ENCODE measurements around the gene GDA. TPM values are rescaled to one million over a fixed set of nuclear protein-coding genes. Genes with fewer than 3 reads are reported as not detected.

The GDA gene
- under 1 TPM; 0.04 to 0.11 TPM for polyA plus RNA-seq

DNA sequence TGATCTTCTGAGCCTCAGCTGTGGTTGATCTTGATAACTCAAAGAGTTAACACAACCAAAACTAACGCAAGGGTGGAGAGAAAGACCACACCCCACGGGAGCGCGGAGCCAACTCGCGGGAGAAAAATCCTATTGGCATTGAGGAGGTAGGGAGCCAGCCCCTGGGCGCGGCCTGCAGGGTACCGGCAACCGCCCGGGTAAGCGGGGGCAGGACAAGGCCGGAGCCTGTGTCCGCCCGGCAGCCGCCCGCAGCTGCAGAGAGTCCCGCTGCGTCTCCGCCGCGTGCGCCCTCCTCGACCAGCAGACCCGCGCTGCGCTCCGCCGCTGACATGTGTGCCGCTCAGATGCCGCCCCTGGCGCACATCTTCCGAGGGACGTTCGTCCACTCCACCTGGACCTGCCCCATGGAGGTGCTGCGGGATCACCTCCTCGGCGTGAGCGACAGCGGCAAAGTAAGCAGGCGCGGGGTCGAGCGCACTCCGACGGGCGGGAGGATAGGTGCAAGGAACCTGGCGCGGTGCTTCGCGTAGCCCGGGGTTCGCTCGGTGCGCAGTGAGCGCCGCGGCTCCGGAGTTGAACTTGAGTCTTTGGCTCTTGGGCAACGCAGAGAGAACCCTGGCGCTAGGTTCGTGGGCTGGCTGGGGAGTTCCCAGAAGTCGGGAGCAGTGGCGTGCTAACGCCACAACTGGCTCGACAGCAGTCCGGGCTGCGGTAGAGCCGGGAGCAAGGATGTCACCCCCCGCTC is at the start of gene GDA:
GDA (plus strand) TSS at position 210 of the 745 bp plus-strand sequence; CDS start at position 330, 120 bp downstream.
- Histone ChIP-seq H3K4me3 (ENCODE audit: low read depth in 1 of 2, low read length in 2 of 2) (peak within 1 kb of the TSS; percentile 24 to 32), H3K27ac (ENCODE audit: low read depth in 2 of 2, low read length in 1 of 2) (no peak within 1 kb of the TSS), H3K4me1 (ENCODE audit: control insufficient read depth in 2 of 2, insufficient read depth in 2 of 2, low read length in 1 of 2) (peaks cover 6 to 7% of the 10 kb centered on the region in 2 donors), H3K36me3 (ENCODE audit: control insufficient read depth in 2 of 2, insufficient read depth in 2 of 2, low read length in 1 of 2) (no peaks in the 10 kb centered on the region), H3K9me3 (ENCODE audit: control insufficient read depth in 2 of 2, insufficient read depth in 1 of 2, low read depth in 1 of 2, low read length in 1 of 2) (no peaks in the 10 kb centered on the region), H3K27me3 (ENCODE audit: control insufficient read depth in 1 of 2, insufficient read depth in 2 of 2, low read length in 2 of 2) (peaks cover 0 to 3% of the 10 kb centered on the region in 2 donors)
- WGBS, 2 donors = 2 to 3% methylated on average over 58 to 70 of the region's 70 CpGs

DNA sequence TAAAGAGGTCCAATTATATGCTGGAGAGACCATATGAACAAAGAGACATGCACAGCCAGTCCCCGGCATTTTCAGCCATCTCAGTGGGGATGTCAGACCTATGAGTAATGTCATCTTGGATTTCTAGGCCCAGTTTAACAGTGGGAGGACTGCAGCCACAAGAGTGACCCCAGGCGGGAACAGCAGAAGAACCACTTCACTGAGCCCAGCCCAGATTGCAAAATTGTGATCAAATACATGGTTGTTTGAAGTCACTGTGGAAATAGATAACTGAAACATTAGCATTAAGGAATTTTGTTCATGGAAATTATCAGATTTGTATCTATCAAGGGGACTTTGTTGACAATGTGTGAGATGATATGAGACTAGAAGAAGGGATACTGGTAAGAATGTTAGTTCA is 46.7 kb upstream of the GDA start:
- Histone ChIP-seq H3K27me3 (ENCODE audit: control insufficient read depth in 1 of 2, insufficient read depth in 2 of 2, low read length in 2 of 2) (no peaks in the 10 kb centered on the region), H3K27ac (ENCODE audit: low read depth in 2 of 2, low read length in 1 of 2) (no peak overlapping the region), H3K4me1 (ENCODE audit: control insufficient read depth in 2 of 2, insufficient read depth in 2 of 2, low read length in 1 of 2) (no peaks in the 10 kb centered on the region), H3K36me3 (ENCODE audit: control insufficient read depth in 2 of 2, insufficient read depth in 2 of 2, low read length in 1 of 2) (no peaks in the 10 kb centered on the region), H3K4me3 (ENCODE audit: low read depth in 1 of 2, low read length in 2 of 2) (no peak overlapping the region), H3K9me3 (ENCODE audit: control insufficient read depth in 2 of 2, insufficient read depth in 1 of 2, low read depth in 1 of 2, low read length in 1 of 2) (no peaks in the 10 kb centered on the region)
- 84 to 89% methylated on average over 2 of the region's 2 CpGs for WGBS, 2 donors

DNA sequence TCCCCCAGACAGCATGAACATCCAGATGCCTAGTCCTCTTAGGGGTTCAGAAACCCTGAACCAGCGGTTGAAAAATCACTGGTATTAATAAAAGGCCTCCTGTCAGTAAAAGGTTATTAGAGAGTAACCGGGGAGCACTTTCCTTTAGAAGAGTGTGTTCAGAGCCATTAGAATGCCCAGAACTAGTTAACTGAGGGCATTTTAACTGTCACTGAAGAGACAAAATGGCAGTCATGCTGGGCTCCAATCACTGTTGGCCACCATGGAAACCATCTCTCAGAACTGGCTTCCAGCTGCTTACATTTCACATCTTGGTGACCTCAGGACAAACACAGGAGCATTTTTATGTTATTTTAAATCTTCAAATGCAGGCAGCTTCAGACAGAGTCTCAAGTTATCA is 36.2 kb upstream of the GDA start:
- Histone ChIP-seq H3K4me3 (ENCODE audit: low read depth in 1 of 2, low read length in 2 of 2) (no peak overlapping the region), H3K27me3 (ENCODE audit: control insufficient read depth in 1 of 2, insufficient read depth in 2 of 2, low read length in 2 of 2) (no peaks in the 10 kb centered on the region), H3K36me3 (ENCODE audit: control insufficient read depth in 2 of 2, insufficient read depth in 2 of 2, low read length in 1 of 2) (no peaks in the 10 kb centered on the region), H3K4me1 (ENCODE audit: control insufficient read depth in 2 of 2, insufficient read depth in 2 of 2, low read length in 1 of 2) (no peaks in the 10 kb centered on the region), H3K27ac (ENCODE audit: low read depth in 2 of 2, low read length in 1 of 2) (no peak overlapping the region), H3K9me3 (ENCODE audit: control insufficient read depth in 2 of 2, insufficient read depth in 1 of 2, low read depth in 1 of 2, low read length in 1 of 2) (no peaks in the 10 kb centered on the region)
- WGBS, 2 donors = 86 to 89% methylated on average over 2 of the region's 2 CpGs

DNA sequence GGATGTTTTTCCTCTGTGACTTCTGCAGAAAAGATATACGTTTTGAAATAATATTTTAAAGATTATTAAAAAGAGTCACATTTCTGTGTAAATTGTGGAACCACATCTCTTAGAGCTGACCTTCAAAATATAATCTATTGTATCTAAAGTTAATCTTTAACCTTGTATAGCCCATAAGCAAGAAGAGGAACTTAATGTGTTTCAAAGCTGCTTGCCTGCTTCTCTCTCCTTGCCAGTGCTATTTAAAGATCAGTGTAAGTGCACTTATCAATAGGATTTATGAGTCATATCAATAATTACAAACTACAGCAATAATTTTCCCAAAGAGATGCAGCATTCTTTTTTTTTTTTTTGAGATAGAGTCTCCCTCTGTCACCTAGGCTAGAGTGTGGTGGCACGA is 29.4 kb upstream of the GDA start:
- H3K27ac ChIP-seq (ENCODE audit: low read depth in 2 of 2, low read length in 1 of 2) = no peak overlapping the region
- no peaks in the 10 kb centered on the region for H3K27me3 ChIP-seq (ENCODE audit: control insufficient read depth in 1 of 2, insufficient read depth in 2 of 2, low read length in 2 of 2)
- no peak overlapping the region for H3K4me3 ChIP-seq (ENCODE audit: low read depth in 1 of 2, low read length in 2 of 2)
- no peaks in the 10 kb centered on the region for H3K4me1 ChIP-seq (ENCODE audit: control insufficient read depth in 2 of 2, insufficient read depth in 2 of 2, low read length in 1 of 2)
- WGBS, 2 donors = 47 to 62% methylated on average over 2 of the region's 2 CpGs
- no peaks in the 10 kb centered on the region for H3K36me3 ChIP-seq (ENCODE audit: control insufficient read depth in 2 of 2, insufficient read depth in 2 of 2, low read length in 1 of 2)
- H3K9me3 ChIP-seq (ENCODE audit: control insufficient read depth in 2 of 2, insufficient read depth in 1 of 2, low read depth in 1 of 2, low read length in 1 of 2) = no peaks in the 10 kb centered on the region

DNA sequence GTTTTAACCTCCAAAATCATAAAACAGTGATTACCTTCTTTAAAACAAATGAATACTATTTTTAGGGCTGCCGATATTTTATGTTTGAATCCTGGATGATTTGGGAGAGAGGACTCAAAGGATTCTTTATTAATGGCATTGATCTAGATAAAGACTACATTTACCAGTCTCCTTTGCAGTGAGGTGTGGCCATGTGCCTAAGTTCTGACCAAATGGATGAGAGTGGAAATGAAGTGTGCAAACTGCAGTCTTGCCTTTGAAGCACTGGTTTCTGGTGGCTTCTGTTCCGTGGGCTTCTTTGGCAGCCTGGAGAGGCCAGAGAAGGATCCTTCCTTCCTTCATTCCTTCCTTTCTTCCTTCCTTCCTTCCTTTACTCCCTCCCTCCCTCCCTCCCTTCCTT is 24.3 kb upstream of the GDA start:
- 62 to 83% methylated on average over 2 of the region's 2 CpGs for WGBS, 2 donors
- no peak overlapping the region for H3K4me3 ChIP-seq (ENCODE audit: low read depth in 1 of 2, low read length in 2 of 2)
- no peaks in the 10 kb centered on the region for H3K36me3 ChIP-seq (ENCODE audit: control insufficient read depth in 2 of 2, insufficient read depth in 2 of 2, low read length in 1 of 2)
- H3K27me3 ChIP-seq (ENCODE audit: control insufficient read depth in 1 of 2, insufficient read depth in 2 of 2, low read length in 2 of 2) = peaks cover 0 to 2% of the 10 kb centered on the region in 2 donors
- no peaks in the 10 kb centered on the region for H3K9me3 ChIP-seq (ENCODE audit: control insufficient read depth in 2 of 2, insufficient read depth in 1 of 2, low read depth in 1 of 2, low read length in 1 of 2)
- H3K27ac ChIP-seq (ENCODE audit: low read depth in 2 of 2, low read length in 1 of 2) = no peak overlapping the region
- H3K4me1 ChIP-seq (ENCODE audit: control insufficient read depth in 2 of 2, insufficient read depth in 2 of 2, low read length in 1 of 2) = no peaks in the 10 kb centered on the region

DNA sequence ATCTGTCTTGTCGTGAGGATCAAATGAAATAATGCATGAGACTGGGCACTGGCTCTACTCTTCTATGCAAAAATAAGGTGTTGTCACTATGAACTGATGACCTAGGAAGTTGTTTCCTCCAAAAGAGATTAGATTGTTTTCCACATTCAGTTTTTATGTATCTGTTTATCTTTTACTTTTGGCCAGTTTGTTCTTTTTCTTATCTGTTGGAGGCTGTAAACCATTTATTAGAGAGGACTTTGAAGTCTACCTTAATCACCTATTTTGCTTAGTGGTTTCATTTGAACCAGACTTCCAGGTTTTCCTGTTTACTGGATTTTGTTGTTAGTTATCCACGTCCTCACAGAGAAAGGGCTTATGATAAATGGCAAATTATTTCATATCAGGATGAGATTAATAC is 21.5 kb upstream of the GDA start:
- Histone ChIP-seq H3K36me3 (ENCODE audit: control insufficient read depth in 2 of 2, insufficient read depth in 2 of 2, low read length in 1 of 2) (no peaks in the 10 kb centered on the region), H3K4me3 (ENCODE audit: low read depth in 1 of 2, low read length in 2 of 2) (no peak overlapping the region), H3K27me3 (ENCODE audit: control insufficient read depth in 1 of 2, insufficient read depth in 2 of 2, low read length in 2 of 2) (peaks cover 0 to 2% of the 10 kb centered on the region in 2 donors), H3K27ac (ENCODE audit: low read depth in 2 of 2, low read length in 1 of 2) (no peak overlapping the region), H3K9me3 (ENCODE audit: control insufficient read depth in 2 of 2, insufficient read depth in 1 of 2, low read depth in 1 of 2, low read length in 1 of 2) (no peaks in the 10 kb centered on the region), H3K4me1 (ENCODE audit: control insufficient read depth in 2 of 2, insufficient read depth in 2 of 2, low read length in 1 of 2) (no peaks in the 10 kb centered on the region)
- 31 to 35% methylated on average over 2 of the region's 2 CpGs for WGBS, 2 donors

DNA sequence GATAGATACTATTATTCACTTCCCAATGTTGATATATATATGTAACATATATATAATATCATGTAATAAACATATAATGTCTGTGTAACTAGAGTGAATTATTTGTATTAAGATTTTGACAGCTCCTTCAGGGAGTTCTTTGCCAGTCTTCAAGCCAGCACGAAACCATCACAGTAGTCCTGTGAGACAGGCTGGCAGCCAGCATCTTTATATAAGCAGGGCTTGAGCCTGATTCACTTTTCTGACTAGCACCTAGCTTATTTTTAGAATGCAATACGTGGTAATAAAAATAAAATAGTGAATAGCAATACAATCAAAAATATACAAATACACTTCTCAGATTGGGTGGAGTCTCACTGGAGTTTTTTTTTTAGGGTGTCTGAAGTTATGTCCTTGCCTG is 20.7 kb upstream of the GDA start:
- 39 to 45% methylated on average over 2 of the region's 2 CpGs for WGBS, 2 donors

DNA sequence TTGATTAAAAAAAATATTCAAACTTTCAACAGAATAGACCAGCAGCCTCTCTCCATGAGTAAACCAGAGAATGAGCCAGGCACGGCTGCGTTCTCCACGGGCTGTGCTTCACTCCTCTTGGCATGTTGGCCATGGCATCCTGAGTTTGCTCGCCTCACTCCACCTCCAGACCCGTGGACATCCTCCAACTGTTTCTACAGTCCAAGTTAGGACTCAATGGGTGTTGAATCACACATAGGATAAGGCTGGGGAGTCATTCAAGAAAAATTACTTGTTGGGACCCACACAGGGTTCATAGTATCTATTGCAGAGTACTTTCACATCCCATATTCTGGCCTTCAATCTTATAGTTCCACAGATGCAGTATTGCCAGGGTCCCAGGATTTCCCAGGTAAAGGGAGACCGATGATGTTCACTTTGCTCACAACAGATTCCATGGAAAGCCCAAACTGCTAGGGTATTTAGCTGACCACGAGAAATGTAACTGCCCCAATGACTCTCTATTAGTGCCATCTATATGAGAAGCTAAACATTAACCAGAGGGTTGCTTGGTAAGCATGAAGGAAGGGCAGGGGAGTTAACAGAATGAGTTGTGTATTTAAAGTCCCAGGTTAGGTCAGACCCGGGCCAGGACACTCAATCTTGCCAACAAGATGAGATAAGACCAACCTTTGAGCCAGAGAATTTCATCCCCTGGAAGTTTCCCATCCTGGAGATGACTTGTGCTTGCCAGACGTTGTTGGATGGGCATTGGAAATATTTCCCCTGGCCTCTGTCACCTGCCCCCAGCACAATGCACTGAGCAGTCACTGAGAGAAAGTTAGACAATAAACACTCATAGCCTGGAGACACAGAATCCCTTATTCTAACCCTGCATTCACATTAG is 19.7 kb upstream of the GDA start:
- no peaks in the 10 kb centered on the region for H3K9me3 ChIP-seq (ENCODE audit: control insufficient read depth in 2 of 2, insufficient read depth in 1 of 2, low read depth in 1 of 2, low read length in 1 of 2)
- no peak overlapping the region for H3K27ac ChIP-seq (ENCODE audit: low read depth in 2 of 2, low read length in 1 of 2)
- 52 to 55% methylated on average over 9 of the region's 9 CpGs for WGBS, 2 donors
- H3K4me3 ChIP-seq (ENCODE audit: low read depth in 1 of 2, low read length in 2 of 2) = no peak overlapping the region
- H3K27me3 ChIP-seq (ENCODE audit: control insufficient read depth in 1 of 2, insufficient read depth in 2 of 2, low read length in 2 of 2) = peaks cover 0 to 2% of the 10 kb centered on the region in 2 donors
- no peaks in the 10 kb centered on the region for H3K4me1 ChIP-seq (ENCODE audit: control insufficient read depth in 2 of 2, insufficient read depth in 2 of 2, low read length in 1 of 2)
- no peaks in the 10 kb centered on the region for H3K36me3 ChIP-seq (ENCODE audit: control insufficient read depth in 2 of 2, insufficient read depth in 2 of 2, low read length in 1 of 2)

More for the DNA sequence above, 20.7 kb upstream of the GDA start:
- Histone ChIP-seq H3K27me3 (ENCODE audit: control insufficient read depth in 1 of 2, insufficient read depth in 2 of 2, low read length in 2 of 2) (peaks cover 0 to 2% of the 10 kb centered on the region in 2 donors), H3K27ac (ENCODE audit: low read depth in 2 of 2, low read length in 1 of 2) (no peak overlapping the region), H3K4me1 (ENCODE audit: control insufficient read depth in 2 of 2, insufficient read depth in 2 of 2, low read length in 1 of 2) (no peaks in the 10 kb centered on the region), H3K36me3 (ENCODE audit: control insufficient read depth in 2 of 2, insufficient read depth in 2 of 2, low read length in 1 of 2) (no peaks in the 10 kb centered on the region), H3K4me3 (ENCODE audit: low read depth in 1 of 2, low read length in 2 of 2) (no peak overlapping the region), H3K9me3 (ENCODE audit: control insufficient read depth in 2 of 2, insufficient read depth in 1 of 2, low read depth in 1 of 2, low read length in 1 of 2) (no peaks in the 10 kb centered on the region)

DNA sequence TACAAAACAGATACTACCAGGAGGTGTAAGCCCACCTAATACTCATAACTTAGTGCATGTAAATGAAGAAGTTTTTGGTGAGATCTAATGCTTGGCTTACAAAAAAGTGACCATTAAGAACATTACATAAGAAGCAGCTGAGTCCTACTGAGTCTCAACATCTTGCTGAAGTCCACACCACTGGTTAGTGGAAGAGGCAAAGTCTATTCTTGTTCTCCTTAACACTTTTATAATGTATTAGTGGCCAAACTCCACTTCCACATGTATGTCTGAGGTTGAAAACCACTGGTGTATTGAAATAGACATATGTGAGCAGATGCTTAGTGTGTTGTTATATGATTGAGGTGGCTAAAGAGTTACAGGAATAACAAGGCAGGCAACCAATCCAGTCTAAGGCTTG is 18.9 kb upstream of the GDA start:
- Histone ChIP-seq H3K27me3 (ENCODE audit: control insufficient read depth in 1 of 2, insufficient read depth in 2 of 2, low read length in 2 of 2) (peaks cover 0 to 2% of the 10 kb centered on the region in 2 donors), H3K27ac (ENCODE audit: low read depth in 2 of 2, low read length in 1 of 2) (no peak overlapping the region), H3K4me3 (ENCODE audit: low read depth in 1 of 2, low read length in 2 of 2) (no peak overlapping the region), H3K9me3 (ENCODE audit: control insufficient read depth in 2 of 2, insufficient read depth in 1 of 2, low read depth in 1 of 2, low read length in 1 of 2) (no peaks in the 10 kb centered on the region), H3K36me3 (ENCODE audit: control insufficient read depth in 2 of 2, insufficient read depth in 2 of 2, low read length in 1 of 2) (no peaks in the 10 kb centered on the region), H3K4me1 (ENCODE audit: control insufficient read depth in 2 of 2, insufficient read depth in 2 of 2, low read length in 1 of 2) (no peaks in the 10 kb centered on the region)
